Stimulated activated naive CD8-positive, alpha-beta T cell treated with anti-CD3 and anti-CD28 coated beads, Interleukin-15, Interleukin-2, amounts not matched to agents 100 U/mL and 50 U/mL, for 24 hours (primary cell): ENCODE data around the gene POMT2.
"Not testable (repeated sequence)": the region's sequence is repeated elsewhere in the genome, so short reads cannot be mapped to it uniquely, and the experiment has no call there.

ENCODE experiments used
- ATAC-seq: fragments of 150-1000 bp; cut with Tn5 transposase; one replicate; pipeline ENCODE4 v1.10.0; 2021
- DNase-seq: peaks from one replicate; pipeline ENCODE4 v3.0.0; 2021

POMT2 gene

DNA sequence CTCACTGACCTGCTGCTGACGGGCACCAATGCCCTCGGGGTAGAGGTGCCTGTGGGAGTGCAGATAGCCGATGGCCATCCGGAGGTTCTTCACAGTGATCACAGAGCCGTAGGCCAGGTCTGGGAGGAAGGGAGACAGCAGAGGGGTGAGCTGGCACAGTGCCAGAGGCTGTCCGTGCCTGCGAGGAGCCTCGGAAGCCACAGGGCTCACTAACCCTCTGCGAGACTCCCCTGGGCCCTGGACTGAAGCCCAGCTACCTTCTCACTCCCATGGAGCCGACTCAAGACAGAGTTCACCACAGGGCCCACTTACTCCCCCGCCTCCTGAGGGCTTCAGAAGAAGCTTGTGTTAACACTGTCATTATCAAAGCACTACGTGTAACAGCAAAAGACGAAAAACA lies 24.5 kb downstream of the POMT2 start:
- ATAC-seq (no peak), DNase-seq (no peak)

DNA sequence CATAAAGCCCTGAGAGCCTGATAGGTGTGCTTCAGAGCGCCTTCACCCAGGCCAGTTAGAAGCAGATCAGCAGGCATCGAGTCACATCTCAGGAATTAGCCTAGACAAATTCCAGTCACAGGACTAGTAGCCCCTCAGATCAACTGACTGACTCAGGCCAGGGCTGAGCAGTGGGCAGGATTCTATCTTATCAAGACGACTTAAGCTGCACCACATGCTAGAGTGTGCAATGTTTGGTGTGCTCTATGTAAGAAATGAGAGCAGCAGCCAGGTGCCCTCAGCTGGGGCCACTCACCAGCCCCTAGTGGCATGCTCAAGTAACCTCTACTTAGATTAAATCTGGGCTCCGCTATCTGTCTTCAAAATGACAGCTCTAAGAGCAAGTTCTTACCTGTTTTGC lies 30.0 kb downstream of the POMT2 start:
- ATAC-seq (no peak), DNase-seq (no peak)

DNA sequence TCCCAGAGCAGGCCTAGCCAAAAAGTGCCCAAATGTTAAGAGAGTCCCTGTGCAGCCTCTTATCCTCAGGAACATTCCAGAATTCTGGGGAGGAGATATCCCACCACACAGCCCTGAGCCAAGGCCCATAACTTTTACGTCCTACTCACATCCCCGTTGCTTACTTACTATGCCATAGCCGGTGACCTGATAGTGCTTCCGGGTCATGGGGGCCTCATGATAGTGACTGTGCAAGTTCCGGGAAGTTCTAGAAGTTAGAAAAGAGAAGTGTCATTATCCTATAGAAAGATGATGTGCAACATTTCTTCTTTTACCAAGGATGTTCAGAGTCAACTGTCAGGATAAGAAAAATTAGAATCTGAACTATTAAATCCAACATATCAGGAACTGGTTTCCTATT lies 34.1 kb downstream of the POMT2 start:
- ATAC-seq (no peak), DNase-seq (no peak)

DNA sequence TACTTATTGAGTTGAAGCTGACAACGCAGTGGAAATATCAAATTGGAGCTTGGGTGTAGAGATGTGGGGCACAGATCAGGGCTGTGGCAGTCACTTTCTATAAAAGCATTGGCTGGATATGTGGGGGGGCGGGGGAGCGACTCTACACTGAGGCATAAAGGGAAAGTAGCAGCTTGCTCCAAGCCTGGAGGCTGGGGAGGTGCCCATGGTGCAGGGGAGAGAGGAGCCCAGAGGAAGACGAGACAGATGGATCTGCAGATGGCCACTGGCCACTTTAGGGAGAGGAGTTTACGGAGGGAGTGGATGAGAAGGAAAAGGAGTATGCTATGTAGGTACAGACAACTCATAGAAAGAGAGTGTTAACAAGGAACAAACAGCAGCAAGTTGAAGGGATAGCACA lies 36.2 kb downstream of the POMT2 start:
- ATAC-seq, result no peak
- no peak for DNase-seq

DNA sequence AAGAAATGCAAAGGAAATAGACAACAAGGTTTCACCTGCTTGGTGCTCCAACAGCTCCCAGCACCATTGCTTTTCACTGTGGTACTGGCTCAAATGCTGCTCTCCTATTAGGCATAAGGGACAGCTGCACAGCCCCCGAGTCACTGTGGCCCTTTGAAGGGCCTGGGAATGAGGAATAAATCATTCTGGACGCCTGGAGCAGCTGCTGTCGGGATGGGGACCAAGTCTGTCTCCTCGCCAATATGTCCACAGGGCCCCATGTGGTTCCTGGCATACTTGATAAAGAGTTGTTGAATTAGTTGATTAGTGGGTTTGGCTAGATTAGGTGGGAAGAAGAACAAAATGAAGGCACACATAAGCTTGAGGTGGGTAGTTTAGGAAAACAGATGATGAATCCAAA lies 36.6 kb downstream of the POMT2 start:
- ATAC-seq (no peak), DNase-seq (no peak)

DNA sequence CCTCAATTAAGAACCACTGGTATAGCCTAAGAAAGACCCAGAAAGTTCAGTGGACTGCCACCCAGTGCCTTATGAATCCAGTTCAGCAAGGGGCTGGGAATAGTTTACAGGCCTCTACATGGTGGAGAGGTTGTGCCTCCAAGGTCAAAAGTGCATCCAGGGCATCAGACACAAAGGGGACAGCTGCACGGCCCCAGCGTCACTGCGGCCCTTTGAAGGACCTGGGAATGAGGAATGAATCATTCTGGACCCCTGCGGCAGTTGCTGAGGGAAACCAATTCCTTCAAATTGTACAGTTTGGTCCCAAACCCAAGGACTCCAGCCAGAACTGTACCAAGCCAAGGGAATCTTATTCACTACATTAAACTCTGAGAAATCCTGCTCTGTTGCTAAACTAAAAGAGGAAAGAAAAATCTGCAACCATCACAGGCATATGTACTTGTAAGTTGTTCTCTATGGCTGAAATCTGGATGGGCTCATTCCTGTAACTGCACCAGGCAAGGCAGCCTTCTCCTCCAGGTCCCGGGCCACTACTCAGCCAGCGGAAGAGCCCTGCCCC lies 38.8 kb downstream of the POMT2 start:
- DNase-seq (no peak), ATAC-seq (no peak)

DNA sequence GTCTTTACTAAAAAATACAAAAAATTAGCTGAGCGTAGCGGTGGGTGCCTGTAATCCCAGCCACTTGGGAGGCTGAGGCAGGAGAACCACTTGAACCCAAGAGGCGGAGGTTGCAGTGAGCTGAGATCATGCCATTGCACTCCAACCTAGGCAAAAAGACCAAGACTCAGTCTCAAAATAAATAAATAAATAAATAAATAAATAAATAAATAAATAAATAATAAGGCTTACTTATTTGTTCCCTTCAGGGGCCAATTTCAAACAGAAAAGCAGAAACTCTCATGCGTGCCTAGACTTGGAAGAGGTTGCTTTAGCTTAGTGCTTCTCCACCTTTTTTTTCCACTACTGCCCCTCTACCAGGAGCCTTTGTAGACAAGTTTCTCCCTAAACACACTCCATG lies 39.8 kb downstream of the POMT2 start:
- not testable (repeated sequence) for DNase-seq, ATAC-seq

DNA sequence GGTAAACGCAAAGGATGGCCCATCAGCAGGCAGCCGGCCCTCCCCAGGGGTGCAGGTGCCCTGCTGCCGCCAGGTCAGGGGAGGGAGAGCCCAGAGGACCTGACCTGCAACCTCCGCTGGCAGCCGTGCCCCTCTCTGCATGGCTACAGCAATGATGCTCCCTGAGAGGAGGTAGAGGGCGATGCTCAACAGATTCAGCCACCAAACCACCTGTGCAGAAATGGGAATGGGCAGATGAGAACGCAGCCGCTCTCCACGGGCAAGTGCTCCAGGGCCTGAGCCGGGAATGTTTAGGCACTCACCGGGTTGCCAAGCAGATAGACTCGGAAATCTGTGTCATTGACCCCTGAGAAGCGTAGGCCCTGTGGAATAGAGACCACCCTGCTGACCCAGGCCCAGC lies 41.0 kb downstream of the POMT2 start:
- no peak for DNase-seq

DNA sequence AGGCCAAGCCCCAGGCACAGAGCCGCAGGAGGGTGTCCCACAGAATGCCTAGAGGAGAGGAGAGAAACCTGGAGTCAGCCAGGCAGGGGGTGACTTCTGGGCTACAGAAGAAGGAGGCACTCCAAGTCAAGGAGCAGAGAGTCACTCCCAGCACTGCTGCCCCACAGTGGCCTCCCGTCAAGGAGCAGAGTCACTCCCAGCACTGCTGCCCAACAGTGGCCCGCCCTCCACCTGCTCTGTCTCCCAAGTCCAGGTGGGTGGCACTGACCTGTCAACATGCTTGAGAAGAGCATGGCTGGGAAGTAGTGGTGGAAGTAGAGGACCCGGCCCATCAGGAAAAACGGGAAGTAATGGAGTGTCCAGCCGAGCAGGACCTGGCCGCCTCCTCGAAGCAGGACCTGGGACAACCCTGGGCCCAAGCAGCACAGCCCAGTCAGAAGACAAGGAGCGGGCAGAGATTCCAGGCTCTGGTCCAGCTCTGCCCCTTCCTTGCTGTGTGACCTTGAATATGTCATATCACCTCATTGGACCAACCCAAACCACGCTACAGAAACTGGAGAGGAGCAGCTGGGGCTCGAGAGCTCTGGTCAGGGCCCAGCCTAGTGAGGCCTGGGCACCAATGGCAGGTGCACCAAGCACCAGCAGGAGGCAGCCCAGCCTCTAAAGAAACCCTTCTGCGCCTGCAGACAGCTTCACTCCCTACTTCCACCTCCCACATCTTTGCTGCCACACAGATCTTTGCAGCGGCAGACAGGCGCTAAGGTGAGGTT lies 42.0 kb downstream of the POMT2 start:
- ATAC-seq (no peak), DNase-seq (no peak)

More for the DNA sequence above, 41.0 kb downstream of the POMT2 start:
- ATAC-seq, result no peak

DNA sequence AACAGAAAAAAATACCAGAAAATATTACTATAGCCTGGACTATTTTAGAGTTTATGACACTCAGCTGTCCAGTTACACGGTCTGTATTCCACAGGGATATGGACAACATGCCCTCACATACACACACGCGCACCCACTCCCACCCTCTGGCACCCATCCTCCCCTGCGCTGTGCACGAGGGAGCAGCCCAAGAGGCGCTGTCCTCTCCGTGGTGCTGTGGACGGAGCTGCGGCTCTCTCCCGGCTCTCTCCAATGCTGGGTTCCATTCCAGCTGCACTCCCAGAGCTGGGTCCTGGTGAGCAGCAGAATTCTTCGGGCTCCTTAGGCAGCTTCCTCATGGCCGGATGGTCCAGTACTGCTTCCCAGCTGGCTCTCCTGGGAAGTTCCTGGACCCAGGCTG lies 43.7 kb downstream of the POMT2 start:
- no peak for ATAC-seq

DNA sequence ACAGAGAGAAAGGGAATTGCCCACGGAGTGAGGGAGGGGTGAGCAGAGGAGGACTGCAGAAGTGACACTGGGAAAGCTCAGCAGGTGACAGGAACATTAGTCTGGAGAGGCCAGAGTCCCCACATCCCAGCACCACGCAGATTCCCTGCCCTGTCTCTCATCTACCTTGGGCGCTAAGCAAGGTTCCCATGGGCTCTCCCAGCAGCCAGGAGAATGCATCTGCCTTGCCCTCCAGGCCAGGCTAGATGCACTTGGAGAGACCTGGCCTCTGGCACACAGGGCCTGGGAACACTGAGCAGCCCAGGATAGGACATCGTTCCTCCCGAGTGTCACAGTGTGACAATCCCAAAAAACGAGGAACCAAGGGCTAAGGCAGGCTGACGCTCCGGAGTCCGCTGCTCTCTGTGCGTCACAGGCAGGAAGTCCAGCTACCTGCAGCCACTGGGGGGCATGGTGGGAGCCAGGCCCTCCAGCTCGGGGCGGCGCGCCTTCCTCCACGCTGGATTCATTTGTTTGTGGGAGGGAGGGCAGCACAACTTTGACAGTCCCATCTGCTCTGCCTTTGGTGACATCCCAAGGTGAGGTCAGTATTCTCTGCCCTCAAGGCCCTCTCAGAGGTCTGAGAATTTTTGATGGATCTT lies 44.3 kb downstream of the POMT2 start:
- no peak for DNase-seq
- no peak for ATAC-seq

More for the DNA sequence above, 43.7 kb downstream of the POMT2 start:
- no peak for DNase-seq

DNA sequence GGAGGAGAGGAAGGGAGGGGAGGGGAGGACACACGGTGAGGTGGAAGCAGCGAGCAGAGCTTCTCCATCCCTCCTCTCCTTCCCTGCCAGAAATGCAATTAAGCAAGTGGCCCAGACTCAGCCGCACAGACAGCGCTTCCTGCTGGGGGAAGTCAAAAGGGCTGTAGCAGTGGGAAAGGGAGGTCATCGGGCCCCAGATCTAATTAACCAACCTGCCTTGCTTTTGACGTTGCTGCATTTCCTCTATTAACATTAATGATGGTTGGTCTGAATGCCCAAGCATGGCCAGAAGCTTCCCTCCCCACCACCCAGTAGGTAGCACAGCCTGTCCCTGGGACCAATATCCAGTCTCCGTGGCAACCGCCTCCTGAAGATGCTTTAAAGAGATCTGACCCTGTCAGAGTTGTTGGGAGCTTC lies 45.1 kb downstream of the POMT2 start:
- ATAC-seq, result no peak
- DNase-seq, result no peak

DNA sequence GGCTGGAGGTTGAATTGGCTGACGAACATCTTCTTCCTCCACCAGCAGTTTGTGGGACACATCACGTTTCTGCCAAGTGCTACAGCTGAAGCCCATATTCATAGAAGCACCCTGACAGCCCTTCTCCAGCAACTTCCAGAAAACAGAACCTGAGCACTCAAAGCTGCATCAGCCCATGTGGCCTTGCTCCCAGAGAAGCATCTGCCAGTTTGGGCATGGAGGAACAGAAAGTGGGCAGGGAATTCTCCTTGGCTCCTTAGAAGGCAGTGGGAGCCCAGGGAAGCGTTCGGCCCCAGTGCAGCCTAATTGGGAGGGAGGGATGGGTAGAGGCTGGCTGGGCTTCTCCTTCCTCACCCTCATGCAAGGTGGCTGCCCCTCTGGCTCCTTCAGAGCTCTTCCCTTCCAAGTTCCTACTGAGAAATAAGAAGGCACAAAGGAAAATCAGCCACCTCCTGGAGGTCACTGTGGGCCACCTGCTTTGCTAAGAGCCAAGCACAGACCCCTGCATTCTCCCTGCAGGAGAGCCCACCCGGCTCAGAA lies 45.6 kb downstream of the POMT2 start:
- no peak for ATAC-seq
- DNase-seq, result no peak

DNA sequence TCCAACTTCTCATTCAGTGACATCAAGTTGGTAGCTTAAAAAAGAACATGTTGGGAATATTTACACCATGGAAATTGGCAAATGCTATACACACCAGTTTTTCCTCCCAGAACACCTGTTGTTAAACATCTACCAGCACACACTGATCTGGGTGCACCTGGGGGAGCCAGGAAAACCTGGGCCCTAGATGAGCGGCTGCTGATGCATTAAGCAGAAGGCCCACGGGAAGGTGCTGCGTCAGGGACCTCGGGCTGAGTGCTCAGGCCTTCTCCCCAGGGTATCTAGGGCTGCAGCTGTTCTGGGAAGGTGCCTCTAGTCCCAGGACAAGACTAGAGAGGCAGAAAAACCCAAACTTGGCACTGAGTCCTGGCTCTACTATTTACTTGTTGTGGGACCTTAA lies 46.9 kb downstream of the POMT2 start:
- ATAC-seq (no peak), DNase-seq (no peak)

DNA sequence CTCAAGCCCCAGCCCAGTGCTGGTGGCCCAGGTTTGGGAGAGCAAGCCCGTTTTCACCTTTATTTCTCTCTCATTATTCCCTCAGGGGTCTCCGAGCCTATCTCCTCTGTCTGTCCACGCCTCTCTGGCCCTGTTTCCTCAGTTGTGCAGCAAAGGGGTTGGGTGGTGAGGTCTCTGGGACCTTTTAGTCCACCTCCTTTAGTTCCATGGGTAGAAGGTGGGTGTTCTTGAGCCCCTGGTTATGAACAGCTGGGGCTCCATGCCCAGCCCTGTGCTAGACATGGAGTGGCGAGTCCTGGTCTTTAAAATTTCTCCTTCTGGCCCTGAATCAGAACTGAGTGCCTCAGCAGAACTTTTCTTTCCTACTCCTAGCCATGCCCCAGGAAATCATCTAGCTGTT lies 48.4 kb downstream of the POMT2 start:
- ATAC-seq (no peak), DNase-seq (no peak)

DNA sequence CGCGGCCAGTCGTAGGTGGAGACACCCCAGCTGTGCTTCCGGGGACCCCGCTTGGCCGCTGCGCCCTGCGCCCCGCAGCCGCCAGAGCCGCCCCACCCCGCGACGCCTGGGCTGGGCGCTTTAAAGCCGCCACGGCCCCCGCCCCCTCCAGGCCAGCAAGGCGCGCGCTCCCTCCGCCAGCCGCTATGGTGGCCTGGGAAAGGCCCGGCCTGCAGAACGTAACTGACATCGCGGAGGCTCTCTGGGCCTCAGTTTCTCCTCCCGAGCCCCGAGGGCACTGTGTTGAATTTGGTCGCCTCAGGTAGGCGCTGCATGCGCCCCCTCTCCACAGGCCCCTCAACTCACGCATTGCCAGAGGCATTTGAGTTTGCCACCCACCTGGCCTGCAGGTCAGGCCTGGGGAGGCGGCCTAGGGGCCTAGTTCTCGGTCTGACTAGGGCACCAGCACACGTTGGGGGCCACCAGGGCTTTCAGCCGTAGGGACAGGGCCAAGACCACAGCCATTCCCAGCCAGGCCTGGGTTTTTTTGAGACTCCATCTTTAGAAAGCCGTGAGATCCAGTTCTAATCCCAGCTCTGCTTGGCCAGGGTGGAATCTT lies 49.5 kb downstream of the POMT2 start, which contains the start of gene NGB:
NGB (minus strand) TSS at position 94 of the 598 bp plus-strand sequence. CDS start 269 bp downstream, outside the sequence.
- ATAC-seq, result no peak
- no peak for DNase-seq

DNA sequence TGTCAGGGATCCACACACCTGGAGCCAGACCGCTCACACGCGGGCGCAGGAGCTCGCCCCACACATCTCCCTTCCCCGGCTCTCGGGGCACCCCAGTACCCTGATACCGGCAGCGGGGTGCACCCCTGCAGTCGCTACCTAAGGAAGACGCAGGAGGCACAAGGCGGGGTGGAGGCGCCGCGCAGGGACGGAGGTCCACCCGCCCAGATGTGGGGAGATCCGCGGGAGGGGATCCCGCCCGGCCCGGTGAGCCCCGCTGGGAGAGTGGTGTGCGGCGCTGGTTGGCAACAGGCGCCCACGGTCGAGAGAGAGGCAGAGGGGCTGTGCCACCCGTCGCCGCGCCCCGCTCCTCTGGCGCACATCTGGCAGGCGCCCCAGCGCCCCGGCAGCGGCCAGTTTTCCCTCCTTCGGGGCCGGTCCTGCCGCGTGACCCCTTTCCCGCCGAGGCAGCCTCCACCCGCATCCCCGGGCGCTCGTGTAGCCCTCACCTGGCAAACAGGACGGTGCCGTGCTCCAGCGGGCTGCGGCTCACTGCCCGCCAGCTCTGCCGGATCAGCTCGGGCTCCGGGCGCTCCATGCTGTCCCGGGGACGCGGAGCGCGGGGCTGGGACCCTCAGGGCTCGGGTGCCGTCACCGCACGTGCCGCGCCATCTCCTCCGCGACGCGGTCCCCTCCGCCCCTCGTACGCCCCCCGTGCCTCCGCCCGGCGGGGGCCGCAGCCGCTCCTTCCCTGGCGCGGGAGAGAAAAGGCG lies 50.1 kb downstream of the POMT2 start:
- DNase-seq (no peak), ATAC-seq (no peak)

DNA sequence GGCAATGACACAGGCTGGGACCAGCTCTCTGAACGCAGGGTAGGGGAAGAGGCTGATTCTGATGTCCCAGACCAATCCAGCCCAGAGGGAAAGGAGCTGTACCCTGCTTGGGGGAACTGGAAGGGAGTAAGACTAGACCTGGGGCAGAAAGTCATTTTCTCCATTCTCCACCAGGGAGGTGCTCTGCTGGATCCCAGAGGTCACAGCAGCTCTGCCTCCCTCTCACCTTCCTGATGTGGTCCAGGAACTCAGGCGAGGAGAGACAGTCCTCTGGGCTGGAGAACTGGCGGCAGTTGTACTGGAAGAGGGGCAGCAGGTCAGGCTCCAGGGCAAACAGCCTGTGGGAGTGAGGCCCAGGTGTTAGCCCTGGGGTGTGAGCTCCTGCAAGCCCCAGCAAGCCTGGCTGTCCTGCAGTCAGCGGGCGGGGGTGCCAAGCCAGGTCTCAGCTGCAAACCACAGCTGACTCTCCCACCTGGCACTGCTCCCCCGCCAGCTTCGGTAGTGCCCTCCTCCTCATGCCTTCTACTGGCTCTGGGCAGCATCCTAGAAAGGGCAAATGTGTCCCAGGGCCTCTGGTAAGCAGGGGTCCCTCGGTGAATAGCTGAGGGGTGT lies 51.6 kb downstream of the POMT2 start:
- no peak for ATAC-seq
- DNase-seq, result no peak

DNA sequence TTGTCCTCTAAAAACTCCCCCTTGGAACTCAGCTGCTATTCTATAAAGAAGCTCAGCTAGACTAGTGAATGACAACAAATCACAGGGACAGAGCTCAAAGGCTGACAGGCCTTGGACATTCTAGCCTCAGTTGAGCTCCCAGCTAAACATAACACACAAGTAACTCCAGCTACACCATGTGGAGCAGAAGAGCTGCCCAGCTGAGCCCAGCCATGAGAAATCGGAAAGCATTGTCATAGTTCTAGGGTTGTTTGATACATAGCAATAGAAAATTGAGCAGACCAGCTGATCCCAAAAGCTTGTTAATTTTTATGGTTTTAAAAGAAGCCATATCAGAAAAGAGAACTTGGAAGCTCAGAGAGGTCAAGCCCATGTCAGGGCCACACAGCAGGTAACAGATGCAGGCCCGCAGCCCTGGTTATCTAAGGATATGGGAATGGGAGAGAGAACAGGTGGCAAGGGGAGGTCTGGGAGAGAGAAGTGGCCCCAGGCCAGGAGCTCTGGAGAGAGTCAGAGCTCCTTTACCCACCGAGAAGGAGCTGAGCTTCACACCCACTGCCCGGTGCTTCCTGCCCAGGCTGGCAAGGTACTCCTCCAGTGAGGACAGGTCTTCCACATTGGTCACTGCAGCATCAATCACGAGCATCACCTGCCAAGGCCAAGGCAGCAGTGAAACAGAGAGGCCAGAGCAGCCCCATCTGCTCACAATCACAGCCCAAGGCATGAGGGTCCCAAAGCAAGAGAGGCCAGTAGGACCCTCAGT lies 52.6 kb downstream of the POMT2 start:
- DNase-seq (no peak), ATAC-seq (no peak)

DNA sequence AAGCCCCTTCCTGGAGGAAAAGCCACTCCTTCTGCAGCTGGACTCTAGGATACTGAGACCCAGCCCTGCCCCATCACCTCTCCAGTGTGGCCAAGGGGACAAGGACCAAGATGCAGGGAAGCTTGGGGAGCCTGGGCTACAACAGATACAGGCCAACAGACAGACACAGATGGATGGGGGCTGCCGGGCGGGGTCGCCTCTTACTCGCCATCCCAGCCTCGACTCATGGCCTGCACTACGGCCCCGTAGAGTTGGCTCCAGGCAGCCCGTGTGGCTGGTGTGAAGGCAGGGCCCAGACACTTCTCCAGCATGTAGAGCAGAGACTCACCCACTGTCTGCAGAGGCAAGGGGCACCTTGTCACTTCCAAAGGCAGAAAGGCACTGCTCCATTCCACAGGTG lies 54.3 kb downstream of the POMT2 start:
- ATAC-seq, result no peak

More for the DNA sequence above, 54.3 kb downstream of the POMT2 start:
- no peak for DNase-seq
